ENCODE measurements around the gene INS.
A peak's percentile ranks its signal among the peaks of the same experiment; 100 is the strongest.

INS gene

GRCh38 chr11:2115308-2115707 is 45.7 kb downstream of the INS start:
- no peak for DNase-seq (ENCODE audit: low spot score)
- no CpG with 5 or more reads among the region's 12 CpGs for WGBS, 2 donors (ENCODE audit: extremely low coverage in 2 of 2, insufficient read length in 2 of 2, insufficient replicate concordance in 1 of 2)
- H4K91ac ChIP-seq (ENCODE audit: low read depth, low read length, poor library complexity) = no peak overlapping the region
- peak overlapping the region; percentile 57 for H2AK5ac ChIP-seq (ENCODE audit: low read depth, low read length)
- no peak overlapping the region for H2BK120ac ChIP-seq (ENCODE audit: low read depth, low read length)
- H2AFZ ChIP-seq (ENCODE audit: low read length) = no peak overlapping the region
- H3K79me1 ChIP-seq (ENCODE audit: low read depth, low read length) = no peaks in the 10 kb centered on the region
- H3K18ac ChIP-seq (ENCODE audit: low read length) = peak overlapping the region; percentile 46
- no peaks in the 10 kb centered on the region for H3K36me3 ChIP-seq (replicated peaks in 1 of 2; ENCODE audit: control insufficient read depth in 2 of 2, insufficient read depth in 2 of 2, low read length in 2 of 2)
- no peak overlapping the region for H2BK15ac ChIP-seq (ENCODE audit: low read length)
- peaks cover 9 to 10% of the 10 kb centered on the region in 2 donors for H3K9me3 ChIP-seq (replicated peaks in 1 of 2; ENCODE audit: control insufficient read depth in 2 of 2, insufficient read depth in 1 of 2, low read depth in 1 of 2, low read length in 2 of 2)
- no peak overlapping the region for H3K27ac ChIP-seq (replicated peaks; ENCODE audit: low read length)
- no peaks in the 10 kb centered on the region for H3K4me1 ChIP-seq (ENCODE audit: control insufficient read depth in 2 of 2, insufficient read depth in 1 of 2, low read depth in 1 of 2, low read length in 2 of 2)
- H3K4me2 ChIP-seq (ENCODE audit: insufficient read depth, low read length, poor library complexity, severe bottlenecking) = no peak overlapping the region
- H4K8ac ChIP-seq (ENCODE audit: low read depth, low read length) = no peak overlapping the region
- no peak overlapping the region for H3K14ac ChIP-seq (ENCODE audit: low read length)
- H3K27me3 ChIP-seq (ENCODE audit: control insufficient read depth in 3 of 3, insufficient read depth in 3 of 3, low read depth in 1 of 3, low read length in 3 of 3) = peaks cover 0 to 7% (median 0%) of the 10 kb centered on the region in 3 experiments
- H3K4me3 ChIP-seq (ENCODE audit: low read length in 2 of 2) = no peak overlapping the region
- no peak overlapping the region for H3K9ac ChIP-seq (ENCODE audit: low read depth, low read length, poor library complexity)
- no peak overlapping the region for H2BK12ac ChIP-seq (ENCODE audit: low read length)
- H2BK5ac ChIP-seq (ENCODE audit: low read length) = no peak overlapping the region
- no peak overlapping the region for H3K4ac ChIP-seq (ENCODE audit: low read length)
- H3K23ac ChIP-seq (ENCODE audit: low read depth, low read length, poor library complexity) = no peak overlapping the region

- H3K4me1 ChIP-seq (ENCODE audit: control insufficient read depth in 2 of 2, insufficient read depth in 1 of 2, low read depth in 1 of 2, low read length in 2 of 2) = peaks cover 0 to 2% of the 10 kb centered on the region in 2 donors
- no peak overlapping the region for H3K27ac ChIP-seq (replicated peaks; ENCODE audit: low read length)
- no peaks in the 10 kb centered on the region for H3K36me3 ChIP-seq (replicated peaks in 1 of 2; ENCODE audit: control insufficient read depth in 2 of 2, insufficient read depth in 2 of 2, low read length in 2 of 2)
- no peak overlapping the region for H3K14ac ChIP-seq (ENCODE audit: low read length)
- WGBS, 2 donors (ENCODE audit: extremely low coverage in 2 of 2, insufficient read length in 2 of 2, insufficient replicate concordance in 1 of 2) = no CpG with 5 or more reads among the region's 32 CpGs
- H3K4ac ChIP-seq (ENCODE audit: low read length) = no peak overlapping the region
- H3K23ac ChIP-seq (ENCODE audit: low read depth, low read length, poor library complexity) = no peak overlapping the region
- H4K91ac ChIP-seq (ENCODE audit: low read depth, low read length, poor library complexity) = no peak overlapping the region
- H3K9ac ChIP-seq (ENCODE audit: low read depth, low read length, poor library complexity) = no peak overlapping the region
- H2BK15ac ChIP-seq (ENCODE audit: low read length) = no peak overlapping the region
- peaks cover 0 to 3% (median 0%) of the 10 kb centered on the region in 3 experiments for H3K27me3 ChIP-seq (ENCODE audit: control insufficient read depth in 3 of 3, insufficient read depth in 3 of 3, low read depth in 1 of 3, low read length in 3 of 3)
- no peak overlapping the region for H3K18ac ChIP-seq (ENCODE audit: low read length)
- no peak for DNase-seq (ENCODE audit: low spot score)
- H3K9me3 ChIP-seq (replicated peaks in 1 of 2; ENCODE audit: control insufficient read depth in 2 of 2, insufficient read depth in 1 of 2, low read depth in 1 of 2, low read length in 2 of 2) = peaks cover 9 to 10% of the 10 kb centered on the region in 2 donors
- H2BK12ac ChIP-seq (ENCODE audit: low read length) = no peak overlapping the region
- no peak overlapping the region for H3K4me2 ChIP-seq (ENCODE audit: insufficient read depth, low read length, poor library complexity, severe bottlenecking)
- no peak overlapping the region for H2AFZ ChIP-seq (ENCODE audit: low read length)
- H3K79me1 ChIP-seq (ENCODE audit: low read depth, low read length) = no peaks in the 10 kb centered on the region
- H3K4me3 ChIP-seq (ENCODE audit: low read length in 2 of 2) = no peak overlapping the region
- H2BK120ac ChIP-seq (ENCODE audit: low read depth, low read length) = no peak overlapping the region
- no peak overlapping the region for H2BK5ac ChIP-seq (ENCODE audit: low read length)
- no peak overlapping the region for H4K8ac ChIP-seq (ENCODE audit: low read depth, low read length)
- peak overlapping the region; percentile 10 for H2AK5ac ChIP-seq (ENCODE audit: low read depth, low read length)
These were observed 46.4 kb downstream of the INS start for GRCh38 chr11:2114430-2115241.

GRCh38 chr11:2113776-2114175 is 47.2 kb downstream of the INS start:
- H3K79me1 ChIP-seq (ENCODE audit: low read depth, low read length) = no peaks in the 10 kb centered on the region
- peaks cover 9 to 10% of the 10 kb centered on the region in 2 donors for H3K9me3 ChIP-seq (replicated peaks in 1 of 2; ENCODE audit: control insufficient read depth in 2 of 2, insufficient read depth in 1 of 2, low read depth in 1 of 2, low read length in 2 of 2)
- no peak overlapping the region for H2BK15ac ChIP-seq (ENCODE audit: low read length)

GRCh38 chr11:2110521-2110920 is 50.5 kb downstream of the INS start:
- H3K79me1 ChIP-seq (ENCODE audit: low read depth, low read length) = no peaks in the 10 kb centered on the region
- no peak overlapping the region for H2AFZ ChIP-seq (ENCODE audit: low read length)
- no peaks in the 10 kb centered on the region for H3K9me3 ChIP-seq (replicated peaks in 1 of 2; ENCODE audit: control insufficient read depth in 2 of 2, insufficient read depth in 1 of 2, low read depth in 1 of 2, low read length in 2 of 2)
- no peak overlapping the region for H3K23ac ChIP-seq (ENCODE audit: low read depth, low read length, poor library complexity)
- no peak overlapping the region for H2BK12ac ChIP-seq (ENCODE audit: low read length)
- H3K9ac ChIP-seq (ENCODE audit: low read depth, low read length, poor library complexity) = no peak overlapping the region
- no peak overlapping the region for H3K27ac ChIP-seq (replicated peaks; ENCODE audit: low read length)
- H3K4me2 ChIP-seq (ENCODE audit: insufficient read depth, low read length, poor library complexity, severe bottlenecking) = no peak overlapping the region
- no peak overlapping the region for H3K4ac ChIP-seq (ENCODE audit: low read length)
- no peak for DNase-seq (ENCODE audit: low spot score)
- no peak overlapping the region for H3K4me3 ChIP-seq (ENCODE audit: low read length in 2 of 2)
- H2BK120ac ChIP-seq (ENCODE audit: low read depth, low read length) = no peak overlapping the region
- H2AK5ac ChIP-seq (ENCODE audit: low read depth, low read length) = no peak overlapping the region
- peaks cover 0 to 3% (median 0%) of the 10 kb centered on the region in 3 experiments for H3K27me3 ChIP-seq (ENCODE audit: control insufficient read depth in 3 of 3, insufficient read depth in 3 of 3, low read depth in 1 of 3, low read length in 3 of 3)
- WGBS, 2 donors (ENCODE audit: extremely low coverage in 2 of 2, insufficient read length in 2 of 2, insufficient replicate concordance in 1 of 2) = no CpG with 5 or more reads among the region's 12 CpGs
- no peak overlapping the region for H4K8ac ChIP-seq (ENCODE audit: low read depth, low read length)
- no peak overlapping the region for H2BK5ac ChIP-seq (ENCODE audit: low read length)
- H3K36me3 ChIP-seq (replicated peaks in 1 of 2; ENCODE audit: control insufficient read depth in 2 of 2, insufficient read depth in 2 of 2, low read length in 2 of 2) = no peaks in the 10 kb centered on the region
- H4K91ac ChIP-seq (ENCODE audit: low read depth, low read length, poor library complexity) = no peak overlapping the region
- no peak overlapping the region for H3K18ac ChIP-seq (ENCODE audit: low read length)
- no peak overlapping the region for H2BK15ac ChIP-seq (ENCODE audit: low read length)
- H3K14ac ChIP-seq (ENCODE audit: low read length) = no peak overlapping the region
- H3K4me1 ChIP-seq (ENCODE audit: control insufficient read depth in 2 of 2, insufficient read depth in 1 of 2, low read depth in 1 of 2, low read length in 2 of 2) = peaks cover 0 to 2% of the 10 kb centered on the region in 2 donors

More at GRCh38 chr11:2113776-2114175, 47.2 kb downstream of the INS start:
- Histone ChIP-seq H3K18ac (ENCODE audit: low read length) (no peak overlapping the region), H2AFZ (ENCODE audit: low read length) (no peak overlapping the region), H3K4me1 (ENCODE audit: control insufficient read depth in 2 of 2, insufficient read depth in 1 of 2, low read depth in 1 of 2, low read length in 2 of 2) (peaks cover 0 to 2% of the 10 kb centered on the region in 2 donors), H4K8ac (ENCODE audit: low read depth, low read length) (no peak overlapping the region), H3K36me3 (replicated peaks in 1 of 2; ENCODE audit: control insufficient read depth in 2 of 2, insufficient read depth in 2 of 2, low read length in 2 of 2) (no peaks in the 10 kb centered on the region), H2BK12ac (ENCODE audit: low read length) (no peak overlapping the region), H4K91ac (ENCODE audit: low read depth, low read length, poor library complexity) (no peak overlapping the region), H3K27me3 (ENCODE audit: control insufficient read depth in 3 of 3, insufficient read depth in 3 of 3, low read depth in 1 of 3, low read length in 3 of 3) (peaks cover 0 to 3% (median 0%) of the 10 kb centered on the region in 3 experiments), H3K9ac (ENCODE audit: low read depth, low read length, poor library complexity) (no peak overlapping the region), H2BK5ac (ENCODE audit: low read length) (no peak overlapping the region), H3K4me3 (ENCODE audit: low read length in 2 of 2) (no peak overlapping the region), H3K14ac (ENCODE audit: low read length) (no peak overlapping the region), H2AK5ac (ENCODE audit: low read depth, low read length) (no peak overlapping the region), H3K27ac (replicated peaks; ENCODE audit: low read length) (no peak overlapping the region), H3K4ac (ENCODE audit: low read length) (no peak overlapping the region), H3K23ac (ENCODE audit: low read depth, low read length, poor library complexity) (no peak overlapping the region), H2BK120ac (ENCODE audit: low read depth, low read length) (no peak overlapping the region), H3K4me2 (ENCODE audit: insufficient read depth, low read length, poor library complexity, severe bottlenecking) (no peak overlapping the region)
- DNase-seq (ENCODE audit: low spot score) = no peak
- WGBS, 2 donors (ENCODE audit: extremely low coverage in 2 of 2, insufficient read length in 2 of 2, insufficient replicate concordance in 1 of 2) = no CpG with 5 or more reads among the region's 11 CpGs
